Smooth muscle cell (in vitro differentiated cells): Measurements from ENCODE around the gene DAPK3. TPM values are rescaled to one million over a fixed set of nuclear protein-coding genes. Genes with fewer than 3 reads are reported as not detected.
"Not testable (repeated sequence)": the region's sequence is repeated elsewhere in the genome, so short reads cannot be mapped to it uniquely, and the experiment has no call there.

ENCODE experiments used
- DNase-seq: peaks from one replicate; lab custom pipeline; 2025; ENCODE audit not compliant: unreplicated experiment; lab: John Stamatoyannopoulos, UW
- H2AFZ ChIP-seq: fragments of 200-600 bp; sonication (generic); 2 replicates; pipeline ENCODE4 v1.6.0; 2016; ENCODE audit warnings: antibody characterized with exemption, low read depth, mild to moderate bottlenecking
- H3F3A ChIP-seq: fragments of 200-600 bp; sonication (generic); 2 replicates; pipeline ENCODE4 v1.6.0; 2017; ENCODE audit warnings: antibody characterized with exemption, low read depth
- H3K27ac ChIP-seq: fragments of 200-600 bp; sonication (generic); 2 replicates; pipeline ENCODE4 v1.5.1; 2016; ENCODE audit warnings: low read depth, mild to moderate bottlenecking
- H3K27me3 ChIP-seq: fragments of 200-600 bp; sonication (generic); 2 replicates; pipeline ENCODE4 v1.6.1; 2016; ENCODE audit warnings: low read depth, mild to moderate bottlenecking
- H3K36me3 ChIP-seq: fragments of 200-600 bp; sonication (generic); 2 replicates; pipeline ENCODE4 v1.5.1; 2016; ENCODE audit warnings: low read depth
- H3K4me1 ChIP-seq: fragments of 200-600 bp; sonication (generic); 2 replicates; pipeline ENCODE4 v1.5.1; 2016; ENCODE audit warnings: low read depth
- H3K4me2 ChIP-seq: fragments of 200-600 bp; sonication (generic); 2 replicates; pipeline ENCODE4 v1.6.0; 2016; ENCODE audit warnings: mild to moderate bottlenecking
- H3K4me3 ChIP-seq: fragments of 200-600 bp; sonication (generic); 2 replicates; pipeline ENCODE4 v1.5.1; 2016; ENCODE audit warnings: mild to moderate bottlenecking
- H3K79me2 ChIP-seq: fragments of 200-600 bp; sonication (generic); 2 replicates; pipeline ENCODE4 v1.6.0; 2016; ENCODE audit warnings: low read depth, mild to moderate bottlenecking
- H3K9ac ChIP-seq: fragments of 200-600 bp; sonication (generic); 2 replicates; pipeline ENCODE4 v1.6.0; 2016; ENCODE audit warnings: low read depth
- H3K9me3 ChIP-seq: fragments of 200-600 bp; sonication (generic); replicated peaks from 2 replicates; pipeline ENCODE4 v1.5.1; 2016; ENCODE audit warnings: low read depth
- H4K20me1 ChIP-seq: fragments of 200-600 bp; sonication (generic); 2 replicates; pipeline ENCODE4 v1.6.0; 2016; ENCODE audit warnings: low read depth
- WGBS: methylation state at CpG from one replicate; pipeline ENCODE4 v1.1.7; 2016; ENCODE audit warnings: low lambda C conversion rate; 5-methylcytosine and 5-hydroxymethylcytosine counted together
- polyA plus RNA-seq: library from polyadenylated mRNA; unstranded; fragments of >200 nt; fragmentation: Nextera tagmentation; extraction: Ambion mirVana; gene quantifications from 2 replicates; pipeline ENCODE4 v1.2.1, GENCODE V29; 2016
- total RNA-seq: library from RNA; depleted of rRNA; stranded (reverse); fragments of >200 nt; gene quantifications from 2 replicates; pipeline ENCODE4 v1.2.3, GENCODE V29; 2014
- TF ChIP-seq, protein P1 (sequence below): fragments of 200-600 bp; sonication (generic); IDR thresholded peaks from 2 replicates; pipeline ENCODE4 v1.5.1; 2017; ENCODE audit warnings: borderline replicate concordance, mild to moderate bottlenecking, antibody characterized with exemption; ENCODE audit not compliant: insufficient read depth, poor library complexity, severe bottlenecking

DAPK3 gene
- total and polyA plus RNA-seq, 2 experiments from 2014 or later, result 82.9 to 113 TPM

DNA sequence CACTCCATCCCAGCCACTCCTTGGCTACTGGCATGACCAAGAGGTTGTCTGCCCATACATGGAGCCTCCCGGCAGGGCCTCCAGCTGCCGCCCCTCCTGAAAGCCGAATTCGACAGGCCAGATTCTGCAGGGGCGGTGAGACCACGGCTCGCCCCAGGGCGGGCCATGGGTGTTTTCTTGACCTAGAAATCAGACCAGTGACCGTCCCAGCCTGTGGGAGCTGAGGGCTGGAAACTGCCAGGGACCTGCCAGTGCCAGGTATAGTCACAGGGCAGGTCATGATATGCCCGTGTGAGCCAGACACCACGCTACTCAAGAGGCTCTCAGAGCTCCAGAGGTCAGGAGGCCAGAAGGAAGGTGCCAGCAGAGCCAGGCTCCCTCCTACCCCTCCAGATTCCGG lies 16.8 kb downstream of the DAPK3 start:
- WGBS, result 93% methylated on average over 12 of the region's 12 CpGs
- Histone ChIP-seq H3K36me3 (no peaks in the 10 kb centered on the region), H3K9ac (no peak overlapping the region), H3K4me2 (no peak overlapping the region), H3K4me1 (no peaks in the 10 kb centered on the region), H3K79me2 (peaks cover 10% of the 10 kb centered on the region), H3K27ac (no peak overlapping the region), H2AFZ (no peak overlapping the region), H3K27me3 (no peaks in the 10 kb centered on the region), H4K20me1 (peaks cover 90% of the 10 kb centered on the region), H3K9me3 (no peaks in the 10 kb centered on the region), H3K4me3 (no peak overlapping the region), H3F3A (peaks cover 6% of the 10 kb centered on the region)
- TF ChIP-seq, protein P1, sequence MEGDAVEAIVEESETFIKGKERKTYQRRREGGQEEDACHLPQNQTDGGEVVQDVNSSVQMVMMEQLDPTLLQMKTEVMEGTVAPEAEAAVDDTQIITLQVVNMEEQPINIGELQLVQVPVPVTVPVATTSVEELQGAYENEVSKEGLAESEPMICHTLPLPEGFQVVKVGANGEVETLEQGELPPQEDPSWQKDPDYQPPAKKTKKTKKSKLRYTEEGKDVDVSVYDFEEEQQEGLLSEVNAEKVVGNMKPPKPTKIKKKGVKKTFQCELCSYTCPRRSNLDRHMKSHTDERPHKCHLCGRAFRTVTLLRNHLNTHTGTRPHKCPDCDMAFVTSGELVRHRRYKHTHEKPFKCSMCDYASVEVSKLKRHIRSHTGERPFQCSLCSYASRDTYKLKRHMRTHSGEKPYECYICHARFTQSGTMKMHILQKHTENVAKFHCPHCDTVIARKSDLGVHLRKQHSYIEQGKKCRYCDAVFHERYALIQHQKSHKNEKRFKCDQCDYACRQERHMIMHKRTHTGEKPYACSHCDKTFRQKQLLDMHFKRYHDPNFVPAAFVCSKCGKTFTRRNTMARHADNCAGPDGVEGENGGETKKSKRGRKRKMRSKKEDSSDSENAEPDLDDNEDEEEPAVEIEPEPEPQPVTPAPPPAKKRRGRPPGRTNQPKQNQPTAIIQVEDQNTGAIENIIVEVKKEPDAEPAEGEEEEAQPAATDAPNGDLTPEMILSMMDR, result no peak
- DNase-seq, result no peak

DNA sequence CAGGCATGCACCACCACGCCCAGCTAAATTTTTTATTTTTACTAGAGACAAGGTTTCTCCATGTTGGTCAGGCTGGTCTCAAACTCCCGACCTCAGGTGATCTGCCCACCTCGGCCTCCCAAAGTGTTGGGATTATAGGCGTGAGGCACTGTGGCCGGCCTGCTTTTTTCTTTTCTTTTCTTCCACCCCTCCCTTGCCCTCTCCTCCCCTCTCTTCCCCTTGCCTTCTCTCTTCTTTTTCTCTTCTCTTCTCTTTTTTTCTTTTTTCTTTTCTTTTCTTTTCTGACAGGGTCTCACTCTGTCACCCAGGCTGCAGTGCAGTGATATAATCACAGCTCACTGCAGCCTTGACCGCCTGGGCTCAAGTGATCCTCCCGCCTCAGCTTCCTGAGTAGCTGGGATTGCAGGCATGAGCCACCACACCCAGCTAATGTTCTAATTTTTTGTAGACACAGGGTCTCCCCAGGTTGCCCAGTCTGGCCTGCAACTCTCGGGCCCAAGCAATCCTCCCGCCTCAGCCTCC lies 18.1 kb downstream of the DAPK3 start:
- not testable (repeated sequence) for H2AFZ ChIP-seq, H3K9ac ChIP-seq, H3F3A ChIP-seq, H3K9me3 ChIP-seq, H3K27me3 ChIP-seq, H3K4me1 ChIP-seq, H3K36me3 ChIP-seq, DNase-seq, H3K27ac ChIP-seq, H3K79me2 ChIP-seq, H3K4me3 ChIP-seq, H3K4me2 ChIP-seq
- peaks cover 77% of the 10 kb centered on the region for H4K20me1 ChIP-seq
- WGBS, result 90% methylated on average over 9 of the region's 9 CpGs

DNA sequence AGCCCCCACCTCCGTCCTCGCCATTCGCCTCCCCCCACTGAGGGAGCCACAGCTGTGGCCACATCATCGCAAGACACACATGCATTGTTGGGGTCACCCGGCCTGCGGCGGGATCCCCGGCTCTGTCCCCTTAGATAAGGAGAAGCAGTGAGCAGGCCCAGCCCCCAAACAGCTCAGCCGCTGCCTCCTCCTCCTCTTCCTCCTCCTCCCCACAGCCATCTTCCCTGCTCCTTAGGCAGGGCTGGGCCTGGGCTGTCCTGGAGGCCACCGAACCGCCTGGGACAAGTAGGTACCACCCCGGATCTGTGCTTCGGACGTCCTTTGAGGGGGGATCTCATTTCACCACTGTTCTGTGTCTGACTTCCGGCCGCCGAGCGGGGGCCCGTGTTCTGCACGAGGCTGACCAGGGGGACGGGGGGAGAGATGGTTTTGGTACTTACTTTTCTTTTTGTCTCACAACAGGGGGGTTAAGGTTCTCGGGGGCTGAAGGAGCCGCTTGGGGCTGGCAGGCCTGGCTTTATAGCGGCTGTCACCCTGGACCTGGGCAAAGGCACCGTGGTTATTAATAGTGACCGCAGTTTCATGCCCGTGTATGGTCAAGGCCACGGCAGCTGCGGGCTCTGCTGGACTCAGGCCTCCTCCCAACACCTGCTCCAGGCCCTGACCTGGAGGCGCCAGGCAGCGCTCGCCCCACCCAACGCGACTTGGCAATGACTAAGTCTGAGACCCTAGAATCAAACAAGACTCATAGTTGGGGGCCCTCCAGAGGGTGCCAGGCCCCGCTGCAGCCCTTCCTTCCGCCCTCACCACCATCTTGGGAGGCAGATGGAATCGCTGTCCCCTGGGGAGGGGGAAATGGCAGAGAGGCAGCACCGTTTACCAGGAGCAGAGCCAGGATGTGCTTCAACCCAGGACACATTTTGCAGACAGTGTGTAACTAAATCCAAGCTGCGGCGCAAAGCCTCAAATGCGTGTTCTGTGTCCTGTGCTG lies 19.7 kb downstream of the DAPK3 start:
- no peak overlapping the region for H3K27ac ChIP-seq
- H3K9ac ChIP-seq, result no peak overlapping the region
- H3K4me1 ChIP-seq, result no peaks in the 10 kb centered on the region
- DNase-seq, result no peak
- peaks cover 61% of the 10 kb centered on the region for H4K20me1 ChIP-seq
- no peaks in the 10 kb centered on the region for H3K27me3 ChIP-seq
- 88% methylated on average over 41 of the region's 41 CpGs for WGBS
- peaks cover under 1% of the 10 kb centered on the region for H3K79me2 ChIP-seq
- no peak overlapping the region for H3K4me2 ChIP-seq
- H3F3A ChIP-seq, result no peaks in the 10 kb centered on the region
- TF ChIP-seq, protein P1, result no peak
- H3K36me3 ChIP-seq, result no peaks in the 10 kb centered on the region
- H3K9me3 ChIP-seq, result no peaks in the 10 kb centered on the region
- no peak overlapping the region for H2AFZ ChIP-seq
- H3K4me3 ChIP-seq, result no peak overlapping the region

DNA sequence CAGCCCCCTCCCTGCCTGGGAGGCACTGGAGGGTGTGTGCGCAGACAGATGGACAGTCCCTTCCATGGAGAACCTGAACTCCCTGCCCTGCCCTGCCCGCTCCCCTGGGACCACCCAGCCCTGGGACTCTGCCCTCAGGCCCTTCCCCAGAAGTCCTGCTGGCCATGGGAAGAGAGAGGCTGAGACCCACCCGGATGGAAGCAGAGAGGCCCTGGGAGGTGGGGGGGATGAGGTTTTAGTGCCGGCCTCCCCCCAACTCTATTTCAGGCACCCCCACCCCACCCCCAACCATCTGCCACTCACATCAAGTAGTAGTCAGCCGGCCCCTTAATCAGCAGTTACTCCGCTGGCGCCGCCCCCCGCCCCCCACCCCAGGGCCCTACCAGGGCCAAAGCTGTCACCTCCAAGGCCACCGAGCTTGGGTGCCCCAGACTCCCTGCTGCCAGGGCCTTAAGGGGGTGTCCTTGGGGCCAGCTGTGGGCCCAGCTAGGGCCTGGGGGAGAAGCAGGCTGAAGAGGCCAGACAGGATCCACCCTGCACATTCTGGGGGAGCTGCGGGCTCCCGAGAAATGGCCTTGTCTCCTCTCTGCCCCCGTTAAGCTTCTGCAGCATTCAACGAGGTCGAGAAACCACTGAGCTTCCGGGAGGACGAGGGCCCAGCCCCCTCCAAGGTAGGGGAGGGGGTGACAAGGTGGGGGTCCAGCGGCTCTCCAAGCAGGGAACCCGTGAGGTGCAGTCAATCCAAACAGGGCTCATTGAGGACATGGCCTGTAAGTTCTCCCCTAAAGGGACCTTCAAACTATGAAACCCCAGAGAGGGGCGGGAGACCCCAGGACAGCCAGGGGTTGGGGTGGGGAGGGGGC lies 20.7 kb downstream of the DAPK3 start:
- Histone ChIP-seq H2AFZ (no peak overlapping the region), H3K36me3 (no peaks in the 10 kb centered on the region), H3K27me3 (no peaks in the 10 kb centered on the region), H3K4me2 (no peak overlapping the region), H3K9ac (no peak overlapping the region), H3K27ac (no peak overlapping the region), H3F3A (no peaks in the 10 kb centered on the region), H3K4me3 (no peak overlapping the region), H4K20me1 (peaks cover 52% of the 10 kb centered on the region), H3K79me2 (no peaks in the 10 kb centered on the region), H3K9me3 (no peaks in the 10 kb centered on the region), H3K4me1 (no peaks in the 10 kb centered on the region)
- DNase-seq, result no peak
- TF ChIP-seq, protein P1, result no peak
- 81% methylated on average over 13 of the region's 20 CpGs for WGBS
